ENCODE data around the gene ATP2A1.
"Not testable (repeated sequence)": the region's sequence is repeated elsewhere in the genome, so short reads cannot be mapped to it uniquely, and the experiment has no call there.

ATP2A1 gene

GRCh38 chr16:28863929-28864793, 14.1 kb upstream of the ATP2A1 start:
- DNase-seq = peak; percentile 38

- no peak for DNase-seq
Observed at GRCh38 chr16:28865001-28865688, 13.1 kb upstream of the ATP2A1 start.

- DNase-seq = no peak
Observed at GRCh38 chr16:28865722-28866453, 12.4 kb upstream of the ATP2A1 start.

GRCh38 chr16:28866454-28866804, 11.9 kb upstream of the ATP2A1 start:
- DNase-seq = no peak

GRCh38 chr16:28867241-28867640, 11.0 kb upstream of the ATP2A1 start:
- DNase-seq = no peak

GRCh38 chr16:28867646-28868045, 10.6 kb upstream of the ATP2A1 start:
- DNase-seq = not testable (repeated sequence)

GRCh38 chr16:28869201-28869600, 9.1 kb upstream of the ATP2A1 start:
- no peak for DNase-seq

GRCh38 chr16:28872952-28873351, 5.3 kb upstream of the ATP2A1 start:
- no peak for DNase-seq

- DNase-seq = peak; percentile 32
Observed at GRCh38 chr16:28873543-28874201, 4.6 kb upstream of the ATP2A1 start.

- DNase-seq = no peak
Observed at GRCh38 chr16:28874406-28874805, 3.9 kb upstream of the ATP2A1 start.

GRCh38 chr16:28875134-28876018, 2.9 kb upstream of the ATP2A1 start:
- no peak for DNase-seq

- no peak for DNase-seq
Observed at GRCh38 chr16:28876019-28876659, 2.1 kb upstream of the ATP2A1 start.

- DNase-seq = no peak
Observed at GRCh38 chr16:28876973-28877654, 1.2 kb upstream of the ATP2A1 start.

GRCh38 chr16:28877655-28878000, 660 bp upstream of the ATP2A1 start:
- no peak for DNase-seq

- DNase-seq = no peak
Observed at GRCh38 chr16:28879261-28879840, 1.1 kb downstream of the ATP2A1 start.

- peak; percentile 82 for DNase-seq
Observed at GRCh38 chr16:28879841-28880588, 1.7 kb downstream of the ATP2A1 start.

GRCh38 chr16:28880589-28880915, 2.3 kb downstream of the ATP2A1 start:
- DNase-seq = no peak

- DNase-seq = no peak
Observed at GRCh38 chr16:28880955-28881354, 2.7 kb downstream of the ATP2A1 start.

- not testable (repeated sequence) for DNase-seq
Observed at GRCh38 chr16:28881565-28881964, 3.3 kb downstream of the ATP2A1 start.

GRCh38 chr16:28882551-28883160, 4.4 kb downstream of the ATP2A1 start:
- DNase-seq = no peak
